GM21447 (cell line): ENCODE data around the gene TNFRSF13B.
"Not testable (repeated sequence)": the region's sequence is repeated elsewhere in the genome, so short reads cannot be mapped to it uniquely, and the experiment has no call there.

Source experiments
- ATAC-seq: cut with Tn5 transposase; IDR thresholded peaks from one replicate; pipeline ENCODE4 v1.9.1; 2021; ENCODE audit not compliant: unreplicated experiment

The TNFRSF13B gene

GRCh38 chr17:16971458-16972338 lies at the start of gene TNFRSF13B:
TSS of gene TNFRSF13B (minus strand) at chr17:16972118. CDS start at chr17:16972075, 43 bp downstream.
- peak; percentile 33 for ATAC-seq

DNA sequence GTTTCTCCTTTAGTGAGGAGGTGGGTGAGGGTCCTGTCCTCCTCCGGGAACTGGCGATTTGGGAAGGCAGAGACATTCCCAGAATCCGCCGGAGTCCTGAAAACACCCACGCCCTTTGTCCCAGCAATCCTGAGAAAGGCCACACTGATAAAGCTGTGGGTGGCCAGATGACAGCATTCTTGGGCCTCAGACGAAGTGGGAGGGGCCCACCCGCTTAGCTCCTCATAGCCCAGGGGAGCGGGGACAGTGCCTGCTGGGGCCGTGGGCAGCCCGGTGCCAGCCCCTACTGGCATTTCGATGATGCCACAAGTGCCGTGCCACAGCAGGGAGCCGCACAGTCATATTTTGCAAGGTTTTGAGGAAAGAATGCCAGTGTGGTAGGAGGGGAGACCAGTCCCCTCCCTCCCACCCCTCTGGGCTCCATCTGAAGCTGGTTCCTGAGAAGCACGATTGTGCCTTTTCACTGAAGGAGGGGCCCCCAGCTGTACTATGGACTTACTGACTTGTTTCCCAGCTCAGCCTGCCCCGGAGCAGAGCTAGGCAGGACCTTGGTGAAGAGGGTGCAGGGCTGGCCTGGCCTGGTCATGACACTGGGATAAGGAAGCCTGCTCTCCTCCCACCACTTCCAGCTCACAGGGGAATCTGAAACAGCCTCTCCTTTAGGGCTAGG lies 49.4 kb upstream of the TNFRSF13B start:
- no peak for ATAC-seq

- no peak for ATAC-seq
Observed at GRCh38 chr17:17020821-17021193, 48.9 kb upstream of the TNFRSF13B start.

DNA sequence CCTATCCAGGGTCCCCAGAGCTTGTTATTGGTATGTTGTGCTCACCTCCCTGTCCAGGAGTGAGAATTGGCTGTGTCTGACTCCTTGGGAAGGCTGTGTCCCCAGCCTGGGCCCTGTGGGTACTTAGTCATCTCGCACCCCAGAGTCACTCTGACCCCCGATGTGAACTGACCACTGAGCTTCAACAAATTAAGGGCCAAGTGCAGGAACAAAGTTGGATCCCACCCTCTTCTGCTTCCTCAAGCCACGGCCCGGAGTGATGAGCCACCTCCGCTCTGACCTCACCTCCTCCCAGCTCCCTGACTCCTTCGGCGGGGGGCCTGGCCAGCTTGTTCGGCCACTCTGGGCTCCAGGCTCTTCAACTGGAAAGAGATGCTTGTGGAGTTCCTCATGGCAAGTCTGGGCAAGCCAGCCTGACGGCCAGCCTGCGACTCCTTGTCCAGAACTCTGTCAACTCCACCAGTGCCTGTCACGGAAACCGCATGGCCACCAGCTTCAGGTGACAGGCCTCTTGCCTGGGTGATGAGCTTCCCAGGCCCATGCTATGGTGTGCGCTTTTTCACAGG lies 48.1 kb upstream of the TNFRSF13B start:
- ATAC-seq = no peak

- ATAC-seq = no peak
Observed at GRCh38 chr17:17019430-17019762, 47.5 kb upstream of the TNFRSF13B start.

DNA sequence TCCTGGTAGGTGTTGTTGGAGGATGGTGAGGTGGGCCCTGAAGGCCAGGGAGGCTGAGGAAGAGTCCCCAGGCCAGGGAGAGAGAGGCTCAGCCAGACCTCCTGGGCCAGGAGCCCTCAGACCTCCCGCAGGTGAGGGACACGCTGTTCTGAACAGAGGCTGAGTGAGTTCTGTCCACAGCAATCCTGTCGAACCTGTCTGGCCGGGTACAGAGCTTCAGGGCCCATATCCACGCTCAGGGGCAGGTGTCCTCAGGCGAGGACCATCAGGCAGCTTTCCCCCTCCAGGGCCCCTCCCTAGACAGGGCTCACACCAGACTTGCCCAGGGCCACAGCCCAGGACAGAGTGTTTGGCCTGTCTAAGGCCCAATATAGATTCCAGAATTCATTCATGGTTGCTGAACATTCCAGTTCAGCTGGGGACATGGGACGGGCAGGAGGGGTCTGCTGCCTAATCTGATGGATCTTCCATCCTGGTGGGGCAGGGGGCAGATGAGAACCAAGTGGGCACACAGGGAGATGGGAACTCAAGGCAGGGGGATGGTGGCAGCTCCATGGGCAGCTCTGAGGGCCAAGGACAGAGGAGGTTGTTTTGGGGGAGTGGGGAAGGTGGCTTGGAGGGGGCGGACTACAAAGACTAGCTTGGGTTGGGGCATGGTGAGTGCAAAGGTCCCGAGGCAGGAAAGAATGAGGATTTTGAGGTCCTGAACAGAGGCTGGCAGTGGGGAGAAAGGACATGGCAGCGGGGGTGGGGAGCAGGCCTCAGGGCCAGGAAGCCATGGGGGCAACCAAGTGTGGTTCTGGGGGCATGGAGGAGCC lies 46.9 kb upstream of the TNFRSF13B start:
- ATAC-seq = no peak

GRCh38 chr17:17018021-17018441 lies 46.1 kb upstream of the TNFRSF13B start:
- ATAC-seq = no peak

DNA sequence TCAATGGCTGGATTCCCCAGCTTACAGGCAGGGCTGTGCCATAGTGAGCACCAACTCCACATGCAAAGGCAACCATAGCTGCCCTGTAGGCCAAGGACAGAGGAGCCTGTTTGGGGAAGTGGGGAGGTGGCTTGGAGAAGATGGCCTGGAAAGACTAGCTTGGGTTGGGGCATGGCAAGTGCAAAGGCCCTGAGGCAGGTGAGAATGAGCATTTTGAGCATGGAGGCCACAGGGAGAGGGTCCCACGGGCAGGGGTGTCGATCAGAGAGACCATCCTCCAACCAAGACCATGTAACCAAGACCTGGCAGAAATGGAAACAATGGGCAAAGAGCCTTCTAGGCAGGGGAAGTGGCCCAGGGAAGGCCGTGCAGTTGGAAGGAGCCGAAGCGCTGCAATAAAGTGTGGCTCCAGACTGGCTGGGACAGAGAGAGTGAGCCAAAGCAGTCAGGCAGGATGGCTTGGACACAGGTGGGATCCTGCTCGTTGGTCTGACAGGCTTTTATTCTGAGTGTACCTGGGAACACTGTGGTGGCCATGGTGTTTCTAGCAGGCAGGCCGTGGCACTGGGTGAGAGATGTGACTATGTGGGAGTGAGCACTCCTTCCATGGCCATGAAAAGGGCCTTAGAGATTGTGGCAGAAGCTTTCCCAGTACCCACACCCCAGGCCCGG lies 45.6 kb upstream of the TNFRSF13B start:
- ATAC-seq = no peak

GRCh38 chr17:17016199-17017197 lies 44.6 kb upstream of the TNFRSF13B start:
- ATAC-seq = not testable (repeated sequence)

GRCh38 chr17:17015230-17015629 lies 43.3 kb upstream of the TNFRSF13B start:
- no peak for ATAC-seq

DNA sequence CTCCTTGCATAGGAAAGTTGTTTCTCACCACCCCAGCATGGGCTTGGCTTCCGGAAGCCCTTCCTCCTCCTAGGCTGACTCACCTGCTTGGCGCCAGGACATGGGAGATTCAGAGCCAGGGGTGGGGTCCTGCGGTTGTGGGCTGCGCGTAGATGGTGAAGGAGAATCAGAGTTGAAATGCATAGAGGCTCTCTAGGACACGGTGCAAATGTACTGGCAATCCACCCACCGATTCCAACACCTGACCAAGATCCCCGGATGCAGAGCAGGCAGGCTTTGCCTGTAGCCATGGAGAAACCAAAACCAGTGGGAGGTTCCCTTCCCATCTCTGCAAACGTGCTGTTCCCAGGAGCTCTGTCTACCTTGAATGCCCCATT lies 42.8 kb upstream of the TNFRSF13B start:
- ATAC-seq = not testable (repeated sequence)

DNA sequence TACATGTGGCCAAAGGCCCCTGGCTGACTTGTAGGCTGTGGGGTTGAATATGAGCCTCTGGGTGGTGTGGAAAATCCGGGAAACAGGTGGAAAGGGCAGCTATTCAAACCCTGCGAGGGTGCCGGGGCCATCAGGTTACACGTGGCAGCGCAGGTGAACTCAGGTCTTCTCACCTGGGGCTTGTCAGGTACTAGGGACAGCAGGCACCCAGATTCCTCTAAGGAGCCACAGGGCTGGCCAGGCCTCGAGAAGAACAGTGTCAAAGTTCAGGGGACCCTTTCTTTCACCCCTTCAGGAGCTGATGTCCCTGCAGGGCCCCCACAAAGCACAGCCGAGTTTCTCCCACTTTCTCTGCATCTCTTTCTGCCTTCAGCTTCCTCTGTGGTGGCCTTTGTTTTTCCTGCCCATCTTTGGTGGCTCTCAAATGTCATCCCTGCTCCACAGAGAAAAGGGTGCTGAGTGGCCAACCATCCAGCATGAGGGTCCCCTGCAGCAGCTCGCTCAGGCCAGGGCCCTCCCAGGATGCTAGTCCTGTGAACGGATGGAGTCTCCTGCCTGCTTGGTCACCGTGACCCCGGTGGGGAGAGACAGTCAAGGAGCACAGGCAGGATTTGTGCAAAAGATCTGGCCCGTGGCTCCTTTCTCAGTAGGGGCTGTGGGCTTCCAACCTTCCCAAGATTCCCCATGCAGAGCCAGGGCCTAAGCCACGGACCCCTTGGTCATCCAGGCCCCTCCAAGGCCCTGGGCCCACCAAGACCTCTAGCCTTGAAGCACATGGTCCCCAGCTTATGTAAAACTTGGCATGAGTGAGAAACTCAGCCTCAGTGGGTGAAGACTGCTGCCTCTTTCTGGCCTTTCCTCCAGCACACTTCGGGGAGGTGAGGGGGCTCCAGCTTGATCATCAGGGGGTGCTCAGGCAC lies 42.2 kb upstream of the TNFRSF13B start:
- not testable (repeated sequence) for ATAC-seq

GRCh38 chr17:17011043-17011907 lies 39.4 kb upstream of the TNFRSF13B start:
- not testable (repeated sequence) for ATAC-seq

GRCh38 chr17:17010545-17011034 lies 38.7 kb upstream of the TNFRSF13B start:
- not testable (repeated sequence) for ATAC-seq

GRCh38 chr17:17009972-17010371 lies 38.1 kb upstream of the TNFRSF13B start:
- ATAC-seq = not testable (repeated sequence)

DNA sequence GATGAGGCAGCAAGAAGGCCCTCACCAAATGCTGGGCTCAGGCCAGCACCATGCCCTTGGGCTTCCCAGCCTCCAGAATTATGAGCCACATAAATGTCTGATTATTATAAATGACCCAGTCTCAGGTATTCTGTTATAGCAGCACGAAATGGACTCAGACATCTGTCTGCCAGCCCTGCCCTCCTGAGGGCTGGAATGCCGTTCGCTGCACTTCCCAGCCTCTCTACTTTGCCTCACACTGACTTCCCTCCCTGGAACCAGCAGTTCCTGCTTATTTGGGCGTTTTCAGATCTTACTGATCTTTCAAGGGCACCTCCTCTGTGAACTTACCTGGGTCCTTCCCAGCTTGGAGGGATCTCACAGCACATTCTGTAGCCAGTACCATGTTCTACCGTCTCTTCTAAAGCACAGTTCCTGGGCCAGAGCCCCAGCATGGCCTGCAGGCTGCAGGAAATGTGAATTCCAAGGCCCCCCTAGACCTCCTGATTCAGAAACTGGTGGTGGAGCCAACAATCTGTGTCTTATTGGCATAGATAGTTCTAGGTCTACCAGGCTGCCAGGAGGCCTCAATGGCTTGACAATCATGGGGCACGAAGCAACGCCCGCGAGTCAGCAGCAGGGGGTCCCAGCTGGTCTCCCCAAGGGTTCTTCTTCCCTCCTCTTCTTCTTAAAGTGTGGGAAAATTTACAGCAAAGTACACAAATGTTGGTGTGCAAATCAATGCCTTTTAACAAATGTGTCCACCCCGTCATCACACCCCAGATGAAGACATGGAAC lies 36.9 kb upstream of the TNFRSF13B start:
- not testable (repeated sequence) for ATAC-seq
